ENCODE measurements around the gene LTN1.

LTN1 gene

DNA sequence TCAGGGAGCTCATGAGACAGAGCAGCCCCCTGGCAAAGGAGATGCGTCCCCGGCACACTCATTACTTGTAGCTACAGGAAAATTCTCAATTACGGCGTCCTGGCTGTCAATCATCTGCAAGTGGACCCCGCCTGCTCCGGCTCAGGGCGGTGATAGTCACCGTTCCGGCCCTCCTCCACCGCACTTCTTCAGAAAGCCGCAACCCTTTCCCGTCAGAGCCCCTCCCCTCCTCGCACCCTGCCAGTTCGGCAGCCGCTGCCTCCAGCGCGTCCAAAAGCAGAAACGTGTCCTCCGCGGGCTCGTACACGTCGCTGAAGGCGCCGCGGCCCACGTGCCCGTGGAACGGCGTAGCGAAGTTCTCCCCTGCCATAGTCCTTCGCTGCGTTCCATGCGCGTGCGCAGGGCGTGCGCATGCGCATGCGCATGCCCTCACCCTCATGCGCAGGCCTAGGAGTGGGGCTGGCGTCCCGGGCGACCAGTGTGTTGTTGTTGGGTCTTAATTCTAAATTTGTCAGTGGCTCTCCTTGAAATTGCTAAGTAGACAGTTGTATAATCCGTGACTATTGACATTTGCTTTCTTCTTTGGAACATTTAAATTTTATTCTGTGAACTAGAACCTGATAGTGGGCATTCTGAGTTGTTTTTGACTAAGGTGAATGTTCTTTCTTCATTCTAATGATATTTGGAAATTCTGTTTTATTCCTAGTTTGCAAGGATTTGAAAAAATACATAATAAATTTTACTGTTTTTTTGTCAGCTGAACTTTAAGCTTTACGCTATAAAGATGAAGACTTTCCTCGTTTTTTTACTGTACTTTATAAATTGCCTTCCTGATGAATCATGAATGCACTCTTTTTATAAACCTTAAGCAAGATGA, 107.5 kb downstream of the LTN1 start:
- DNase-seq (ENCODE audit: insufficient read length, low spot score) (peak; percentile 85), FAIRE-seq (peak; percentile 86)

DNA sequence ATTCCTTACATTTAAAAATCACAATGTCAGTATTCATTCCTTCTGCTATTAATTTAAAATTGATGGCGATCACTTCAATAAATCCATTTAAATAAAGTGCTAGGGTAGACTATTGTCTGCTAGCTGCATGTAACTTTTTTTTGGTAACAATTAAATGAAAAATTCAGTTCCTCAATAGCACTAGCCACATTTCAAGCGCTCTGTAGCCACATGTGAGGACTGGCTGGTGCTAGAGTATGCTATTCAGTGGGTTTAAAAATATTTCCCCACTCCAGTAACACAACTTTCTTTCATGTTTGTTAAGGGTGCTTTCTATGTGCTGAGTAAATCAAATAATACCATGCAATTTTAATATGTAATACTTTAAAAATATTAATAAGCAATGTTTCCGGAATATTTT, 108.2 kb downstream of the LTN1 start:
- FAIRE-seq (peak; percentile 84), DNase-seq (ENCODE audit: insufficient read length, low spot score) (no peak)

DNA sequence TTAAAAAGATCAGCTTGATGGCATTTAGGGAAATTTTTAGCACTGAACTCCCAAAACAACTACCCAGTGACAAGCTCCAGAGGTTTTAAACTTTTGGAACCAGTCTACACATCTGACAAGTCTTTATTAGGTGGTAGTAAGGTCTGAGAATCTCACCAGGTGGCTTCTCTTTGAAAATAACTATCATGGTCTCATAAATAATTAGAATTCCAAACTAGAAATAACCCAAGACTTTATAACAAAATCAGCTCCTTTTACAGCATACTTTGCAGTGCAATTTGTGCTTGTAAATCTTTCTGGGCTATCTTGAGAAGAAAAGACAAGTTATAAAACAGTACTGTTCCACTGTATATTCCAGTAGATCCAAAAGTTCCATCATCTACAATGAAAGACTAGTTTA, 108.7 kb downstream of the LTN1 start:
- DNase-seq (ENCODE audit: insufficient read length, low spot score) (no peak), FAIRE-seq (no peak)

DNA sequence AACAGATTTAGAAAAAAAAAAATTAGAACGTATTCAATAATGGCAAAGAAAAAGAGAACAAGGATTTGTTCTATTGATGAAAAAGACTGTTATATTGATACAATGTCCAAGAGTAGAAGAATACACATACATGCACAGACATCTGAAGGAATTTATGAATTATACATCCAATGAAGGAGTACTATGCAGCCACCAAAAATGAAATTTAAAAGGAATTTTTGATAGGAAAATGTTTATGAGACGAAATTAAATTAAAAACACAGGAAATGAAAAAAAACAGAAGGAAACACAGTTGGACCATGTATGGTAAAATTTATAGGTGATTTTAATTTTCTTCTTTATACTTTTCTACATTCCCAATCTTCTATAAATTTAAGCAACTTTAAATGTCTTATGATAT, 110.3 kb downstream of the LTN1 start:
- FAIRE-seq (no peak), DNase-seq (ENCODE audit: insufficient read length, low spot score) (no peak)

All from GM19239 (cell line).